ELR (cell line): ENCODE measurements around the gene GET3.
"Not testable (repeated sequence)": the region's sequence is repeated elsewhere in the genome, so short reads cannot be mapped to it uniquely, and the experiment has no call there.

ENCODE experiments used
- DNase-seq: peaks from one replicate; pipeline ENCODE4 v3.0.0-alpha.2; 2015; ENCODE audit warnings: low read depth

Gene GET3

DNA sequence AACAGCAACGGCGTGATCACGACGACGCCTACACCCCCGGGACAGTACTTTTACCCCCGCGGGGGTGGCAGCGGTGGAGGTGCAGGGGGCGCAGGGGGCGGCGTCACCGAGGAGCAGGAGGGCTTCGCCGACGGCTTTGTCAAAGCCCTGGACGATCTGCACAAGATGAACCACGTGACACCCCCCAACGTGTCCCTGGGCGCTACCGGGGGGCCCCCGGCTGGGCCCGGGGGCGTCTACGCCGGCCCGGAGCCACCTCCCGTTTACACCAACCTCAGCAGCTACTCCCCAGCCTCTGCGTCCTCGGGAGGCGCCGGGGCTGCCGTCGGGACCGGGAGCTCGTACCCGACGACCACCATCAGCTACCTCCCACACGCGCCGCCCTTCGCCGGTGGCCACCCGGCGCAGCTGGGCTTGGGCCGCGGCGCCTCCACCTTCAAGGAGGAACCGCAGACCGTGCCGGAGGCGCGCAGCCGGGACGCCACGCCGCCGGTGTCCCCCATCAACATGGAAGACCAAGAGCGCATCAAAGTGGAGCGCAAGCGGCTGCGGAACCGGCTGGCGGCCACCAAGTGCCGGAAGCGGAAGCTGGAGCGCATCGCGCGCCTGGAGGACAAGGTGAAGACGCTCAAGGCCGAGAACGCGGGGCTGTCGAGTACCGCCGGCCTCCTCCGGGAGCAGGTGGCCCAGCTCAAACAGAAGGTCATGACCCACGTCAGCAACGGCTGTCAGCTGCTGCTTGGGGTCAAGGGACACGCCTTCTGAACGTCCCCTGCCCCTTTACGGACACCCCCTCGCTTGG lies 55.0 kb downstream of the GET3 start:
- peak; percentile 79 for DNase-seq

DNA sequence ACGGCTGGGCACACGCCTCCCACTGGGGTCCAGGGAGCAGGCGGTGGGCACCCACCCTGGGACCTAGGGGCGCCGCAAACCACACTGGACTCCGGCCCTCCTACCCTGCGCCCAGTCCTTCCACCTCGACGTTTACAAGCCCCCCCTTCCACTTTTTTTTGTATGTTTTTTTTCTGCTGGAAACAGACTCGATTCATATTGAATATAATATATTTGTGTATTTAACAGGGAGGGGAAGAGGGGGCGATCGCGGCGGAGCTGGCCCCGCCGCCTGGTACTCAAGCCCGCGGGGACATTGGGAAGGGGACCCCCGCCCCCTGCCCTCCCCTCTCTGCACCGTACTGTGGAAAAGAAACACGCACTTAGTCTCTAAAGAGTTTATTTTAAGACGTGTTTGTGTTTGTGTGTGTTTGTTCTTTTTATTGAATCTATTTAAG lies 55.6 kb downstream of the GET3 start:
- no peak for DNase-seq

DNA sequence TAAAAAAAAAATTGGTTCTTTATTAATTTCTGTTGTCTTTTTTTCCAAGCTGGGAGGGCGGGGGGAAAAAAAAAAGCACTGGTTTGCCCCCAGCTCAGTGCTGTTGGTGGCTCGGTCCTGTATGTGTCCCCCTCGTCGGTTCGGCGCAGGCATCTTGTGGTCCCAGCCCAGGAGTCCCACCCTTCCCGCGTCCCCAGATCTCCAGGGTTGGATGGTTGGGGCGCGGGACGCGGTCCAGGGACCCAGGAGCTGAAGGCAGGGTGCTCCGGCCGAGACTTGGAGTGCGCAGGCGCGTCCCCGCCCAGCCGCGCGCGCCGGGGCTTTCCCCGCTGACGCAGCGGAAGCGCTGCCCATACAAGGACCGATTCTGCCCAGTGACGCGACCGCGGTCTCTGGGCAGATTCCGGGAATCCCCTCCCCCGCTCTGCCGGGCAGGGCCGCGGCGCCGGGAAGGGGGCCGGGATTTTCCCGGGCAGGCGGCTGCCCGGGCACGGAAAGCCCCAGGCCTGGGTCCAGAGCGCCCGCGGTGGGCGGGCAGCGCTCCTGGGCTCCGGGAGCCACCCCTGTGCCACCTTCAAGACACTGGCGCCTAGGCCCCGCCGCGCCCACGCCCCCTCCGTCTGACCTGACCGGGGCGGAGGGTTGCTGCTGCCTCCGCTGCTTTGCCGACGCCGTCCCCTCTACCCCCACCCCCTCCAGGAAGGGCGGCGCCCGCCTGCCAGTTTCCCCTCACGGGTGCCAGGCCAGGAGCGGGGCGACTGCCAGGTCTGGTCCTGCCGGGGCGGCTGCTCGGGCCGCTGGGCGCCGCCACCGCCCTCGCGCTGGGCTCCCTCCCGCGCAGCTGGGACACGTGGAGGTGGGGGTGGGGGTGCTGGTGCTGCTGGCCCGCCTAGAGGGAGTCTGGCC lies 56.2 kb downstream of the GET3 start:
- DNase-seq: peak; percentile 93

DNA sequence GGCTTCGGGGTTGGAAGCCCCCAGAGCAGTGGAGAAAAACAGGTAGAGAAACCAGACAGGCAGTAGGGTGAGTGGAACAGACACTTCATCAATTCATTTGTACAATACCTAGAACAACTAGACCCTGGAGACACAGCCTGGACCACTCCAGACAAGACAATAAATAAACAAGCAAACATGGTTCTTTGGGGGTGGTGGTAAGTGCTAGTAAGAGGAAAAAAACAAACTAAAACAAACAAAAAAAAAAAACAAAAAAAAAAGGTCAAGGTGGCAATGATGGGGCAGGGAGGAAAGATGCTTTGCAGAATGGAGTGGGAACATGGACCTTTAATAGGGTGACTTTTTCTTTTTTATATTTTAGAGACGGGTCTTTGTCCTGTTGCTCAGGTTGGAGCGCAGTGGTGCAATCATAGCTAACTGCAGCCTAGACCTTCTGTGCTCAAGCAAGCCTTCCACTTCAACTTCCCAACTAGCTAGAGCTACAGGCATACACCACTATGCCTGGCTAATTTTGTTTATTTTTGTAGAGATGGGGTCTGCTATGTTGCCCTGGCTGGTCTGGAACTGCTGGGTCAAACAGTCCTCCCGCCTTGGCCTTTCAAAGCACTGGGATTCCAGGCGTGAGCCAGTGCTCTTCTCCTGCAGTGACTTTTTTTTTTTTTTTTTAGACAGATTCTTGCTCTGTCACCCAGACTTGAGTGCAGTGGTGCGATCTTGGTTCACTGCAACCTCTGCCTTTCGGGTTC lies 57.1 kb downstream of the GET3 start:
- peak; percentile 13 for DNase-seq

DNA sequence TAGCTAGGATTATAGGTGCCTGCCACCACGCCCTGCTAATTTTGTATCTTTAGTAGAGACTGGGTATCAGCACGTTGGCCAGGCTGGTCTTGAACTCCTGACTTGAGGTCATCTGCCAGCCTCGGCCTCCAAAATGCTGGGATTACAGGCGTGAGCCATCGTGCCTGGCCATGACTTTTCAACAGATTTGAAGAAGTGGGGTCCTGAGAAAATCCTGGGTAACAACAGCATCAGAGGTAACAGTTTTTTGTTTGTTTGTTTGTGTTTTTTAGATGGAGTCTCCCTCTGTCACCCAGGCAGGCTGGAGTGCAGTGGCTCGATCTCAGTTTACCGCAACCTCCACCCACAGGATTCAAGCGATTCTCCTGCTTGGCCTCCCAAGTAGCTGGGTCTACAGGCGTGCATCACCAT lies 57.7 kb downstream of the GET3 start:
- DNase-seq: no peak

DNA sequence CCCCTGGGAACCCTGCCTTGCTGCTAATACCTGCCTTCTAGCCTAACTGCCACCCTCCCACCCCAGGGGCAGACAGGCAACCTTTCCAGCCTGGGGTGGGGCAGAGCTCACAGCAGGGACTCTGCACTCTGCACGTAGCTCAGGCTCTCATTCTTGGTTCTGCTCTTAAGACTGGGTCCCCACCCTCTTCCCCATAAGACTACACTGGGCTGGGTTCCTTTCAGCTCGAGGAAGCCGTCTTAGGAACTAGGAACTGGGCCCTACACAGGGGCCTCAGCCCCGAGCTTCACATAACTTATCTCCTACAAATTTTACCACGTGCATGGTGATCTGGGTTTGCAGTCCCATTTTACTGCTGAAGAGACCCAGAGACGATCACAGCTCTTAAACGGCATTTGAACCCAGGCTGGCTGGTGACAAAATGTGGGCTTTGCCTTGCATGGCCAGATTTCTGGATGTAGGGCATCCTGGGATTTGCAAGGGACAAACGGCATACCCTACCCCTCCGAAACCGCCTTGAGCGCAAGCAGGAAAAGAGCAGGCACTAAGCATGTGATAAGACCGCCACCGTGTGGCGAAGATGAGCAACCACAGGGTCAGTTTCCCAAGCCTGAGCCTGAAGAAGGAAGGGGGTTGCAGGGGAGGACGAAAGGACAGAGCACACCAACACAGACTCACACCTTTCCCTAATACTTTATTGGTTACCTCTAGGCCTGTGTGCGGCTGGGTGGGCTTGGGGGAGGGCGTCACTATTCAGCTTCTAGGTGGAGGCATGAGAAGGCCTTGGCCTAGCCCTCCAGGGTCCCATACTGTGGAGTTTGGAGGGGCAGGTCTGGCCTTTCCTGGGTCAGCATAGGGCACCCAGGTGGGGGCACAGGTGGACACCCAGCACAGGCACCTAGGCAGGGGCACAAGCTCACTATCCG lies 59.1 kb downstream of the GET3 start:
- DNase-seq: peak; percentile 85

DNA sequence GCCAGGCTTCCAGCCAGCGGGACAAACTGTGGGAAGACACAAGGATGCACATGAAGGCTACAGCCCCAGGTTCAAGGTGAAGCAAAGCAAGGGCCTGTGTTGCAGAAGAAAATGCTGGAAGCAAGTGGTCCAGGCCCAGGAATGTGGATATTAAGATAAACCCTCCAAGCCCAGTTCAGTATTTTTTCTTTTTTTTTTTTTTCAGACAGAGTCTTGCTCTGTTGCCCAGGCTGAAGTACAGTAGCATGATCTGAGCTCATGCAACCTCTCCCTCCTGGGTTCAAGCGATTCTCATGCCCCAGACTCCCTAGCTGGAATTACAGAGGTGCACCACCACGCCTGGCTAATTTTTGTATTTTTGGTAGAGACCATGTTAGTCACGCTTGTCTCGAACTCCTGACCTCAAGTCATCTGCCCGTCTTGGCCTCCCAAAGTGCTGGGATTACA lies 59.9 kb downstream of the GET3 start:
- DNase-seq: no peak

DNA sequence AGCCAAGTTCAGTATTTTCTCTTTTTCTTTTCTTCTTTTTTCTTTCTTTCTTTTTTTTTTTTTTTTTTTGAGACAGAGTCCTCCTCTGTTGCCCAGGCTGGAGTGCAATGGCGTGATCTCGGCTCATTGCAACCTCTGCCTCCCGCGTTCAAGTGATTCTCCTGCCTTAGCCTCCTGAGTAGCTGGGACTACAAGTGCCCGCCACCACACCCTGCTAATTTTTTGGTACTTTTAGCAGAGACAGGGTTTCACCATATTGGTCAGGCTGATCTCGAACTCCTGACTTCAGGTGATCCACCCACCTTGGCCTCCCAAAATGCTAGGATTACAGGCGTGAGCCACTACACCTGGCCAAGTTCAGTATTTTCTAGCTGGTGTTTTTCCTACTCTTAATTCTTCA lies 60.3 kb downstream of the GET3 start:
- DNase-seq: not testable (repeated sequence)
